A549 (cell line): Measurements from ENCODE around the gene HERC2.
"Not testable (repeated sequence)": the region's sequence is repeated elsewhere in the genome, so short reads cannot be mapped to it uniquely, and the experiment has no call there.

Experiments used
- BHLHE40 ChIP-seq: IDR thresholded peaks from 2 replicates; pipeline ENCODE4 v1.6.1; 2012; ENCODE audit warnings: low read depth, low read length, inconsistent platforms
- CHD2 ChIP-seq: fragments of 150-350 bp; IDR thresholded peaks from 2 replicates; pipeline ENCODE4 v1.6.1; 2014; ENCODE audit warnings: low read length; ENCODE audit not compliant: partially characterized antibody
- CTCF ChIP-seq: fragments of >200 bp; sonication (Bioruptor Twin); formaldehyde crosslinking; IDR thresholded peaks from 3 replicates; pipeline ENCODE4 v1.5.1; 2016
- EHMT2 ChIP-seq: fragments of 200-600 bp; sonication (generic); IDR thresholded peaks from 2 replicates; pipeline ENCODE4 v1.6.1; 2016; ENCODE audit warnings: antibody characterized with exemption, low read depth, mild to moderate bottlenecking, moderate library complexity
- KDM1A ChIP-seq: fragments of 200-600 bp; sonication (generic); IDR thresholded peaks from 2 replicates; pipeline ENCODE4 v1.6.1; 2016; ENCODE audit warnings: low read depth, mild to moderate bottlenecking
- KDM5A ChIP-seq: fragments of 200-600 bp; sonication (generic); IDR thresholded peaks from 2 replicates; pipeline ENCODE4 v1.6.1; 2016; ENCODE audit warnings: antibody characterized with exemption, mild to moderate bottlenecking
- MAFK ChIP-seq: fragments of 450-650 bp; IDR thresholded peaks from 2 replicates; pipeline ENCODE4 v1.6.1; 2014; ENCODE audit not compliant: partially characterized antibody
- POLR2A ChIP-seq: IDR thresholded peaks from 2 replicates; pipeline ENCODE4 v1.6.1; 2012; ENCODE audit warnings: mild to moderate bottlenecking, low read length
- RFX5 ChIP-seq: fragments of 450-650 bp; IDR thresholded peaks from 2 replicates; pipeline ENCODE4 v1.7.1; 2014; ENCODE audit warnings: antibody characterized with exemption, mild to moderate bottlenecking, moderate library complexity
- TP53 ChIP-seq: fragments of 250-450 bp; sonication (Bioruptor Pico); IDR thresholded peaks from 2 replicates; pipeline ENCODE4 v1.5.0; 2021; ENCODE audit warnings: mild to moderate bottlenecking, moderate library complexity
- ZC3H11A ChIP-seq: fragments of 450-650 bp; IDR thresholded peaks from 2 replicates; pipeline ENCODE4 v1.6.1; 2014; ENCODE audit warnings: antibody characterized with exemption, mild to moderate bottlenecking
- TF ChIP-seq, protein P1 (sequence below): fragments of 450-650 bp; IDR thresholded peaks from 2 replicates; pipeline ENCODE4 v1.6.1; 2014; ENCODE audit warnings: antibody characterized with exemption
- TF ChIP-seq, protein P2 (sequence below): IDR thresholded peaks from 2 replicates; pipeline ENCODE4 v1.6.1; 2012

GRCh38 chr15:28308718-28309117 lies 13.3 kb downstream of the HERC2 start:
- not testable (repeated sequence) for TF ChIP-seq CTCF; RFX5; TP53 (CRISPR knock-in tag); EHMT2; POLR2A; BHLHE40; KDM5A; CHD2; ZC3H11A; MAFK; KDM1A
- TF ChIP-seq, protein P1, sequence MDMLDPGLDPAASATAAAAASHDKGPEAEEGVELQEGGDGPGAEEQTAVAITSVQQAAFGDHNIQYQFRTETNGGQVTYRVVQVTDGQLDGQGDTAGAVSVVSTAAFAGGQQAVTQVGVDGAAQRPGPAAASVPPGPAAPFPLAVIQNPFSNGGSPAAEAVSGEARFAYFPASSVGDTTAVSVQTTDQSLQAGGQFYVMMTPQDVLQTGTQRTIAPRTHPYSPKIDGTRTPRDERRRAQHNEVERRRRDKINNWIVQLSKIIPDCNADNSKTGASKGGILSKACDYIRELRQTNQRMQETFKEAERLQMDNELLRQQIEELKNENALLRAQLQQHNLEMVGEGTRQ = not testable (repeated sequence)
- TF ChIP-seq, protein P2, sequence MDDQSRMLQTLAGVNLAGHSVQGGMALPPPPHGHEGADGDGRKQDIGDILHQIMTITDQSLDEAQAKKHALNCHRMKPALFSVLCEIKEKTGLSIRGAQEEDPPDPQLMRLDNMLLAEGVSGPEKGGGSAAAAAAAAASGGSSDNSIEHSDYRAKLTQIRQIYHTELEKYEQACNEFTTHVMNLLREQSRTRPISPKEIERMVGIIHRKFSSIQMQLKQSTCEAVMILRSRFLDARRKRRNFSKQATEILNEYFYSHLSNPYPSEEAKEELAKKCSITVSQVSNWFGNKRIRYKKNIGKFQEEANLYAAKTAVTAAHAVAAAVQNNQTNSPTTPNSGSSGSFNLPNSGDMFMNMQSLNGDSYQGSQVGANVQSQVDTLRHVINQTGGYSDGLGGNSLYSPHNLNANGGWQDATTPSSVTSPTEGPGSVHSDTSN = not testable (repeated sequence)
